HCT116 (cell line): Measurements from ENCODE around the gene LYSMD3. TPM values are rescaled to one million over a fixed set of nuclear protein-coding genes. Genes with fewer than 3 reads are reported as not detected.

Experiments
- ATF3 ChIP-seq: IDR thresholded peaks from 2 replicates; pipeline ENCODE4 v1.6.1; 2012
- CTCF ChIP-seq, 3 experiments: fragments of 200-600 bp in 1 of 3; sonication (generic) in 1 of 3; IDR thresholded peaks in 2 of 3; conservative IDR thresholded peaks in 1 of 3; 2 replicates each; pipeline ENCODE4 v1.5.1; 2012 to 2017; ENCODE audit warnings: low read depth in 2 of 3, low read length in 2 of 3, antibody characterized with exemption in 1 of 3, borderline replicate concordance in 1 of 3, control low read depth in 1 of 3, mild to moderate bottlenecking in 1 of 3, mixed read lengths in 1 of 3, mixed run types in 1 of 3, moderate library complexity in 1 of 3; ENCODE audit not compliant: insufficient read depth in 1 of 3
- EZH2phosphoT487 ChIP-seq: fragments of 200-600 bp; IDR thresholded peaks from 2 replicates; pipeline ENCODE4 v1.6.1; 2018; ENCODE audit warnings: antibody characterized with exemption, borderline replicate concordance
- FOSL1 ChIP-seq: IDR thresholded peaks from 2 replicates; pipeline ENCODE4 v1.6.1; 2012; ENCODE audit warnings: low read depth
- JUND ChIP-seq: IDR thresholded peaks from 2 replicates; pipeline ENCODE4 v1.6.1; 2012
- SP1 ChIP-seq: IDR thresholded peaks from 2 replicates; pipeline ENCODE4 v1.6.1; 2012; ENCODE audit warnings: low read depth
- ZBTB33 ChIP-seq: IDR thresholded peaks from 2 replicates; pipeline ENCODE4 v1.6.1; 2011; ENCODE audit warnings: mild to moderate bottlenecking, low read length, moderate library complexity; ENCODE audit not compliant: insufficient replicate concordance; ENCODE audit errors: extremely low read depth
- total RNA-seq: library from RNA; stranded (reverse); gene quantifications from one replicate; pipeline ENCODE4 v1.2.1, GENCODE V29; 2021; ENCODE audit not compliant: unreplicated experiment

The LYSMD3 gene
- total RNA-seq, 1 experiment from 2014 or later: 18.0 TPM

- TF ChIP-seq ZBTB33: no peak
- TF ChIP-seq EZH2phosphoT487: no peak
- no peak for TF ChIP-seq FOSL1
- no peak for TF ChIP-seq SP1
- TF ChIP-seq JUND: no peak
- no peak for TF ChIP-seq ATF3
- TF ChIP-seq CTCF (IDR thresholded peaks at IDR 0.05 in 2 of 3, conservative IDR thresholded peaks at IDR 0.05 in 1 of 3; ENCODE audit: borderline replicate concordance in 1 of 3, insufficient read depth in 1 of 3, low read depth in 2 of 3, low read length in 2 of 3): no peak
- TF ChIP-seq, all 23 proteins: peak for 0
Measured at GRCh38 chr5:90530736-90531487, 1.5 kb upstream of the LYSMD3 start (continued).
